GM12874 (cell line): ENCODE measurements around the gene CNTN5.

Source experiments
- TF ChIP-seq, protein P1 (sequence below): IDR thresholded peaks from 2 replicates; pipeline ENCODE4 v1.5.1; 2011; ENCODE audit warnings: low read depth, mild to moderate bottlenecking, control low read depth, low read length, moderate library complexity; ENCODE audit not compliant: insufficient read depth

Gene CNTN5

DNA sequence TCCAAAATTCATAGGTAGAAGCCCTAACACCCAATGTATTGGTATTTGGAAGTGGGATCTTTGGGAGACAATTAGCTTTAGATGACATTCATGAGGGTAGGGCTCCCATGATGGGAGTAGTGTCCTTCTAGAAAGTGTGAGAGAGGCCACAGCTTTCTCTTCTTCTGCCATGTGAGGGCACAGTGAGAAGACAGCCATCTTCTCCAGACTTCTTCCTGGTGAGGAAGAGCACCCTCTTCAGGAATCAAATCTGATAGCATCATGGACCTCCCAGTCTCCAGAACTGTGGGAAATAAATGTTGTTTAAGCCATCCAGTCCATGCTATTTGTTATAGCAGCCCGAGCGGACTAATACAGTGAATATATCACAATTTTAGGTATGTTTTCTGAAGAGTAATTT is 96.9 kb downstream of the CNTN5 start:
- TF ChIP-seq, protein P1, sequence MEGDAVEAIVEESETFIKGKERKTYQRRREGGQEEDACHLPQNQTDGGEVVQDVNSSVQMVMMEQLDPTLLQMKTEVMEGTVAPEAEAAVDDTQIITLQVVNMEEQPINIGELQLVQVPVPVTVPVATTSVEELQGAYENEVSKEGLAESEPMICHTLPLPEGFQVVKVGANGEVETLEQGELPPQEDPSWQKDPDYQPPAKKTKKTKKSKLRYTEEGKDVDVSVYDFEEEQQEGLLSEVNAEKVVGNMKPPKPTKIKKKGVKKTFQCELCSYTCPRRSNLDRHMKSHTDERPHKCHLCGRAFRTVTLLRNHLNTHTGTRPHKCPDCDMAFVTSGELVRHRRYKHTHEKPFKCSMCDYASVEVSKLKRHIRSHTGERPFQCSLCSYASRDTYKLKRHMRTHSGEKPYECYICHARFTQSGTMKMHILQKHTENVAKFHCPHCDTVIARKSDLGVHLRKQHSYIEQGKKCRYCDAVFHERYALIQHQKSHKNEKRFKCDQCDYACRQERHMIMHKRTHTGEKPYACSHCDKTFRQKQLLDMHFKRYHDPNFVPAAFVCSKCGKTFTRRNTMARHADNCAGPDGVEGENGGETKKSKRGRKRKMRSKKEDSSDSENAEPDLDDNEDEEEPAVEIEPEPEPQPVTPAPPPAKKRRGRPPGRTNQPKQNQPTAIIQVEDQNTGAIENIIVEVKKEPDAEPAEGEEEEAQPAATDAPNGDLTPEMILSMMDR: no peak

DNA sequence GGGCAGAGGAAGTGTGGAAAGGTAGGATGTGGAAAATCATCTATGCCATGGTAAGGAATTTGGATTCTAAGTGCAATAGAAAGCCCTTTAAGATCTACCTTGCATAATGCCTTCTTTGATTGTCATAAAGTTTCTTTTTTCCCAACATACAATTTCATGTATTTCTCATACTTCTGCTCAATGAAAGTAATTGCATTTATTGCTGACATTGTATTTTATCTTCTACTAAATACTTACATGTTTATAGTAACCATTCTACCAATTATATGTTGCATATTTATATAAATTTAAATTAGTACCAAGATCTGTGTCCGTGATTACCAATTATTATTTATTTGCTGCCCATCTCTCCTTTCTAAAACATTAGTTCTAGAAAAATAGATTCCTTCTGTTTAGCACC is 114.8 kb downstream of the CNTN5 start:
- TF ChIP-seq, protein P1: no peak

DNA sequence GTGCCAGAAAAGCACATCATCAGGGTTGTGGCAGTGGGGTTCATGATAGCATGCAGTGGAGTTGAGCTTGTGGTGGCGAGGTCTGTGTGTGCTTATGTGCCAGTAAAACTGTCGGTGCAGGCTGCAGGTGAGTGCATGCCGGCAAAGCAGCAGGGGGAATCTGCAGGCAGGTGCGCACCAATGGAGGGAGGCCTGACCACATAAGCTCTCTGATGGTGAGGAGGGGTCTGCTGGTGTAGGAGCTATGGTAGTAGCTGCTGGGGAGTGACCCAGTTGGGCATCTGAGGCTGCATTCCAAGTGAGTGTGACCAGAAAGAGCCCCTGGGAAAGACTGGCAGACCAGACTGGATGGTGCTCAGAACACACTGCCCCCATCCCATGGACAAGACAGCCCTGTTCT is 121.5 kb downstream of the CNTN5 start:
- TF ChIP-seq, protein P1: no peak

DNA sequence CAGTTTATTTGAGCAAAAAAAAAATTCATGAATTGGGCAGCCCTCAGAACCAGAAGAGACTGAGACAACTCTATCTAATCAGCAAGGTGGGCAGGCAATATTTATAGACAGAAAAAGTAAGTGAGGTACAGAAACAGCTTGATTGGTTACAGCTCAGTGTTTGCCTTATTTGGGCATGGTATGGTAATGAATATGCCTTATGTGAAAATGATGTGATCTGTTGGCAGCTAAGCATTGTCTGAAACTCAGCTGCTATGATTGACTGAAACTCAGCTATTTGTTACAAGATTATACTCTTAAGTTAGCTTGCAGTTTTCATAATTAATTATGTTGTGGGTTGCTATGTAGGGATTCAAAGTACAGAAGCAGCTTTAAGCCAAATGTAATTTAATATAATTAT is 127.6 kb downstream of the CNTN5 start:
- TF ChIP-seq, protein P1: no peak

DNA sequence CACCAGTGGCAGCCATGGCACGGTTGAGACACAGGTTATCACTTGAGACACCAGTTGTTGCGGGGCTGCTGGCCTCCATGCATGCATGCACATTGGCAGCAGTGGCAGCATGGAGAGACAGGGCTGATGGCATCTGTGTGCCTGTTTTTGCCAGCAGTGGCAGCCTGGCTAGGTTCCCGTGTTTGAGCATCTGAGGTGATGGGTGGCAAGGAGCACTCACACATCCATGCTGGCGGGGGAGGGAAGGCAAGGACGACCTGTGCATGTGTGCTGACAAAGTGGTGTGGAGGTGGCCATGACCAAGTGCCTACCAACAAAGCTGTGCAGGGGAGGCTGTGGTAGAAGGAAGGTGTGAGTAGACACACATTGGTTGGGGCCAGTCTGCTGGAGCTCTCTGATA is 133.5 kb downstream of the CNTN5 start:
- TF ChIP-seq, protein P1: no peak

DNA sequence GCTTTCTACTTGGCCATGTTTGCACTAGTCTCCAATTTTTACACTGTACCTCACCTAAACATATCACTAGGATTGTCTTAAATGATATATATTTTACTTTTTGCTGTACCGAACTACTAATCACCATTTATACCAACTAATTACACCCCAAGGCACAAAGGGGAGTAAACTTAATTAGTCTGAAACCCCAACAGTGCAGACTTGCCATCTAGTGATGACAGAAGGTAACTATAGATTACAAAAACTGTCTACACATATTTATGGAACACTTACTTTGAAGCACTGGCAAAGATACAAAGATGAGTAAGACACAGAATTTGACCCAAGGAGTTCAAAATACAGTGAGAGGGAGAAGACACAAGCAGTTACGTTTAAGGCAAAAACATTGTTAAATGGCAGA is 139.7 kb downstream of the CNTN5 start:
- TF ChIP-seq, protein P1: no peak

DNA sequence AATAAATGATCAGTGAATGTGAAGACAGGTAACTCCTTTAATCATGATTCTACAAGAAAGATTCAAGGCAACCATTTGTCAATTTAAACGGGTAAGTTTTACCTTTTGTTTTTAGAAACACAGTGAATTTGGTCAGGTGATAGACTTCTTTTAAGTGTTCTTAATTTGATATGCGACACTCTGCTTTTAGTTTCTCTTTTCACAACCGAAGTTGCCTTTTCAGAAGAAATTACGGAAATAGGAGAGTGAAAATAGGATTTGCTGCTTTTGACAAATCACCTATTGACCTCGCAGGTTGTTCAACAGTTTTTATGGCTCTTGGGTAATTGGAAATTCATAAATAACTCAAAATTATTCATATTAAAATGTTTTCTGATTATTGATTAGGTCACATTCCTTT is 142.1 kb downstream of the CNTN5 start:
- TF ChIP-seq, protein P1: no peak

DNA sequence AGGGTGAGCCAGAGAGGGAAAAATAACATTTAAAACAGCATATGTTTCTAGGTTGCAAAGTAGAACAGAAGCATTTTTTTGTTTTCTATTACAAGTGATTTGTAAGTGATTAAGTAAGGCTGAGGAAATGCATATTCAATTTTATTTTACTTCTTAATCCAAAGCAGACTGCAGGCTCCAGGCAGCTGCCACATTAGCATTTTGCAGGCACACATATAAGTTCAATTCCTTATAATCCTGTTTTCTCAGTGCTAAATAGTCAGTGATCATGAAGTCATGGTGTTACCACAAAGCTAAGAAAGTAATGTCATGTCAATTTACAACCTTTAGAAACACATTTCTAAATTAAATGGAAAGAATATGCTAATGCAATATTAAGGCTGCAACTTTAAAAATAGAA is 149.8 kb downstream of the CNTN5 start:
- TF ChIP-seq, protein P1: no peak
